HFFc6 (cell line): ENCODE results near the gene KCNH3. TPM values are rescaled to one million over a fixed set of nuclear protein-coding genes. Genes with fewer than 3 reads are reported as not detected.
"Not testable (repeated sequence)": the region's sequence is repeated elsewhere in the genome, so short reads cannot be mapped to it uniquely, and the experiment has no call there.

Experiments
- DNase-seq: peaks from one replicate; pipeline ENCODE4 v3.0.0-alpha.2; 2018
- H3K27ac Mint-ChIP-seq: 2 replicates; pipeline ENCODE4 v1.8.0; 2020; ENCODE audit warnings: mild to moderate bottlenecking, mixed read lengths
- H3K27me3 Mint-ChIP-seq: 2 replicates; pipeline ENCODE4 v1.8.0; 2021; ENCODE audit warnings: mild to moderate bottlenecking, moderate library complexity, mixed read lengths; ENCODE audit not compliant: insufficient read depth
- H3K36me3 Mint-ChIP-seq: 2 replicates; pipeline ENCODE4 v1.8.0; 2021; ENCODE audit warnings: low read depth, mixed read lengths
- H3K4me1 Mint-ChIP-seq: 2 replicates; pipeline ENCODE4 v1.8.0; 2020; ENCODE audit warnings: low read depth, mixed read lengths
- H3K4me3 Mint-ChIP-seq: 2 replicates; pipeline ENCODE4 v1.8.0; 2020; ENCODE audit warnings: mild to moderate bottlenecking, moderate library complexity, mixed read lengths
- H3K9me3 Mint-ChIP-seq: 2 replicates; pipeline ENCODE4 v1.8.0; 2020; ENCODE audit warnings: mild to moderate bottlenecking, mixed read lengths
- total RNA-seq, 6 experiments: library from RNA; stranded (reverse); fragmentation: NEBNext Ultra II Directional; extraction: Animal tissue kit (Norgen Biotek cat#: 25700); gene quantifications; 2 replicates in 1 of 6; 3 replicates in 5 of 6; pipeline ENCODE4 v1.2.3, GENCODE V29; 2021
- TF ChIP-seq, protein P1 (sequence below): fragments of 200-600 bp; sonication (generic); IDR thresholded peaks from 2 replicates; pipeline ENCODE4 v1.5.0; 2021; ENCODE audit warnings: antibody characterized with exemption, mild to moderate bottlenecking

Gene KCNH3
- total RNA-seq, 6 experiments from 2014 or later = 0.05 to 0.10 TPM; not detected in 4

GRCh38 chr12:49505672-49506071, 33.2 kb upstream of the KCNH3 start:
- Mint-ChIP-seq H3K27me3 (peaks cover 2% of the 10 kb centered on the region; the same call in 1 of the 2 replicates), H3K27ac (peak overlapping the region; percentile 95), H3K36me3 (peaks cover 29% of the 10 kb centered on the region), H3K9me3 (no peaks in the 10 kb centered on the region), H3K4me1 (peaks cover 64% of the 10 kb centered on the region), H3K4me3 (no peak overlapping the region)
- TF ChIP-seq, protein P1, sequence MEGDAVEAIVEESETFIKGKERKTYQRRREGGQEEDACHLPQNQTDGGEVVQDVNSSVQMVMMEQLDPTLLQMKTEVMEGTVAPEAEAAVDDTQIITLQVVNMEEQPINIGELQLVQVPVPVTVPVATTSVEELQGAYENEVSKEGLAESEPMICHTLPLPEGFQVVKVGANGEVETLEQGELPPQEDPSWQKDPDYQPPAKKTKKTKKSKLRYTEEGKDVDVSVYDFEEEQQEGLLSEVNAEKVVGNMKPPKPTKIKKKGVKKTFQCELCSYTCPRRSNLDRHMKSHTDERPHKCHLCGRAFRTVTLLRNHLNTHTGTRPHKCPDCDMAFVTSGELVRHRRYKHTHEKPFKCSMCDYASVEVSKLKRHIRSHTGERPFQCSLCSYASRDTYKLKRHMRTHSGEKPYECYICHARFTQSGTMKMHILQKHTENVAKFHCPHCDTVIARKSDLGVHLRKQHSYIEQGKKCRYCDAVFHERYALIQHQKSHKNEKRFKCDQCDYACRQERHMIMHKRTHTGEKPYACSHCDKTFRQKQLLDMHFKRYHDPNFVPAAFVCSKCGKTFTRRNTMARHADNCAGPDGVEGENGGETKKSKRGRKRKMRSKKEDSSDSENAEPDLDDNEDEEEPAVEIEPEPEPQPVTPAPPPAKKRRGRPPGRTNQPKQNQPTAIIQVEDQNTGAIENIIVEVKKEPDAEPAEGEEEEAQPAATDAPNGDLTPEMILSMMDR = no peak
- peak; percentile 25 for DNase-seq

DNA sequence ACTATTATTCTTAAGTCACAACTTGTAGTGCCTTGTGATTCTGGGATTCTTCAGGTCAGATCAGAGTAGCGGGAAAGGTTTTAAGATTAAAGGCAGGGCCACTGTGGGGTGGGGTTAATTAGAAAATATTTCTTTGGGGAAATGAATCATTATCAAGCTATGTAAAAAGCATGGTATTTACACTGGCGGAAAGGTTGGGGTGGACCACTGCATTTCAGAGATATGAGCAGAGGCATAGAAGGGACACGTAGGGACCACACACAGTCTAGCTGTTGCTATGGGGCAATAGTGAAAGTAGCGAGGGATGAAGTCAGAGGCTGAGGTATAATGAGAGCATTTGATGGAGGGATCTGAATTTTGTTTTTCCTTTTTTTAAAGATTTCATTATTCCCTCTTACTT, 31.7 kb upstream of the KCNH3 start:
- peak overlapping the region; percentile 95 for H3K27ac Mint-ChIP-seq
- peak overlapping the region; percentile 79 for H3K4me3 Mint-ChIP-seq
- TF ChIP-seq, protein P1 = no peak
- peaks cover 18% of the 10 kb centered on the region for H3K36me3 Mint-ChIP-seq
- peaks cover 2% of the 10 kb centered on the region; the same call in 1 of the 2 replicates for H3K27me3 Mint-ChIP-seq
- no peaks in the 10 kb centered on the region for H3K9me3 Mint-ChIP-seq
- DNase-seq = peak; percentile 95
- peaks cover 74% of the 10 kb centered on the region for H3K4me1 Mint-ChIP-seq

- not testable (repeated sequence) for H3K36me3 Mint-ChIP-seq, H3K9me3 Mint-ChIP-seq, DNase-seq, H3K27me3 Mint-ChIP-seq, H3K27ac Mint-ChIP-seq, H3K4me3 Mint-ChIP-seq
- peaks cover 73% of the 10 kb centered on the region for H3K4me1 Mint-ChIP-seq
Observed at GRCh38 chr12:49509681-49510080, 29.1 kb upstream of the KCNH3 start.

DNA sequence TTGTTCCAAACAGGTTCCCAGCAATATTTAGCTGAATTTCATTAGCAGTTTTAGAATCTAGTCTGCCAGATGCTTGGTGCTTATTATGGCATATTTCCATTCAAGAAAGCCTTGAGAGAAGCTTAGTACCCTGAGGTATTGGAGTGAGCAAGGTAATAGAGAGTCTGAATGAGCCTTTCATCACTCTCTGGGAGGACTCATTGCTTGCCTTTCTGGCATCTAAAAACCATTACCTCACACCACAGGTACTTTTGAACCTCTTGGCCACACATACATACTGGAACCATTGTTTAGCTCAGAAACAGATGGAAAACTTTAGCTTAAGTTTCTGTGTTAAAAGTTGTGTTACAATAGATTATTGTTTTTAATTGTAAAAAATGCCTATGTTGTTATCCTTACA, 27.4 kb upstream of the KCNH3 start:
- peaks cover 70% of the 10 kb centered on the region for H3K4me1 Mint-ChIP-seq
- peak overlapping the region; percentile 36; the same call in 1 of the 2 replicates for H3K27ac Mint-ChIP-seq
- peaks cover 2% of the 10 kb centered on the region for H3K36me3 Mint-ChIP-seq
- H3K4me3 Mint-ChIP-seq = no peak overlapping the region
- H3K9me3 Mint-ChIP-seq = no peaks in the 10 kb centered on the region
- TF ChIP-seq, protein P1 = no peak
- H3K27me3 Mint-ChIP-seq = peaks cover 2% of the 10 kb centered on the region; the same call in 1 of the 2 replicates
- DNase-seq = no peak

- DNase-seq = no peak
- peaks cover 64% of the 10 kb centered on the region for H3K4me1 Mint-ChIP-seq
- no peaks in the 10 kb centered on the region for H3K9me3 Mint-ChIP-seq
- H3K4me3 Mint-ChIP-seq = no peak overlapping the region
- peak overlapping the region; percentile 60 for H3K27ac Mint-ChIP-seq
- TF ChIP-seq, protein P1 = no peak
- peaks cover 2% of the 10 kb centered on the region; the same call in 1 of the 2 replicates for H3K27me3 Mint-ChIP-seq
- H3K36me3 Mint-ChIP-seq = peaks cover under 1% of the 10 kb centered on the region; the same call in 1 of the 2 replicates
Observed at GRCh38 chr12:49512546-49512945, 26.3 kb upstream of the KCNH3 start.

- Mint-ChIP-seq H3K9me3 (no peaks in the 10 kb centered on the region), H3K36me3 (peaks cover 11% of the 10 kb centered on the region; the same call in 1 of the 2 replicates), H3K27ac (peak overlapping the region; percentile 68), H3K4me1 (peaks cover 73% of the 10 kb centered on the region), H3K4me3 (peak overlapping the region; percentile 50), H3K27me3 (peaks cover 5% of the 10 kb centered on the region)
- peak; percentile 75 for DNase-seq
- TF ChIP-seq, protein P1 = no peak
Observed at GRCh38 chr12:49515266-49515665, 23.6 kb upstream of the KCNH3 start.
